Mammary epithelial cell (primary cell): ENCODE results near the gene HP1BP3.

Experiments
- CTCF ChIP-seq, 2 donors: IDR thresholded peaks in 1 of 2; conservative IDR thresholded peaks in 1 of 2; 2 replicates each; pipeline ENCODE4 v1.5.1; 2011 to 2012; ENCODE audit warnings: inconsistent platforms in 2 of 2, low read length in 2 of 2, mild to moderate bottlenecking in 2 of 2, control low read depth in 1 of 2, low read depth in 1 of 2; ENCODE audit not compliant: insufficient read depth in 1 of 2; ENCODE audit errors: extremely low read depth in 1 of 2
- EZH2 ChIP-seq: IDR thresholded peaks from 2 replicates; pipeline ENCODE4 v1.6.1; 2012; ENCODE audit warnings: low read length, inconsistent platforms, borderline replicate concordance

GRCh38 chr1:20696397-20697333, 90.4 kb downstream of the HP1BP3 start:
- peak; percentile 56 to 93 for TF ChIP-seq CTCF (conservative IDR thresholded peaks at IDR 0.05 in 1 of 2, IDR thresholded peaks at IDR 0.05 in 1 of 2; ENCODE audit: extremely low read depth in 1 of 2, insufficient read depth in 1 of 2, low read depth in 1 of 2, low read length in 2 of 2)
- TF ChIP-seq EZH2 = no peak
